Neural crest cell (in vitro differentiated cells): Measurements from ENCODE around the gene AKAP6. TPM values are rescaled to one million over a fixed set of nuclear protein-coding genes. Genes with fewer than 3 reads are reported as not detected.

ENCODE experiments used
- DNase-seq: peaks from one replicate; pipeline ENCODE4 v3.0.0; 2021; ENCODE audit warnings: low read depth, mixed read lengths, low spot score
- H3K27ac Mint-ChIP-seq: one replicate; pipeline ENCODE4 v1.8.0; 2021; ENCODE audit warnings: mild to moderate bottlenecking, mixed read lengths; ENCODE audit not compliant: unreplicated experiment
- H3K27me3 Mint-ChIP-seq: 2 replicates; pipeline ENCODE4 v1.8.0; 2021; ENCODE audit warnings: low read depth, mild to moderate bottlenecking, mixed read lengths
- H3K36me3 Mint-ChIP-seq: 2 replicates; pipeline ENCODE4 v1.8.0; 2021; ENCODE audit warnings: low read depth, mild to moderate bottlenecking, mixed read lengths
- H3K4me1 Mint-ChIP-seq: 2 replicates; pipeline ENCODE4 v1.8.0; 2021; ENCODE audit warnings: mixed read lengths
- H3K4me3 Mint-ChIP-seq: one replicate; pipeline ENCODE4 v1.8.0; 2021; ENCODE audit warnings: mild to moderate bottlenecking, mixed read lengths
- H3K9me3 Mint-ChIP-seq: 2 replicates; pipeline ENCODE4 v1.8.0; 2021; ENCODE audit warnings: mixed read lengths
- CTCF ChIP-seq: fragments of 200-600 bp; sonication (generic); conservative IDR thresholded peaks from 2 replicates; pipeline ENCODE4 v1.5.0; 2021; ENCODE audit warnings: antibody characterized with exemption, mild to moderate bottlenecking
- total RNA-seq: library from RNA; stranded (reverse); gene quantifications from 2 replicates; pipeline ENCODE4 v1.2.1, GENCODE V29; 2021

AKAP6 gene
- total RNA-seq, 1 donor from 2014 or later: 9.4 TPM

- Mint-ChIP-seq H3K27me3 (no peaks in the 10 kb centered on the region), H3K4me3 (no peak overlapping the region), H3K4me1 (peaks cover 8% of the 10 kb centered on the region), H3K27ac (no peak overlapping the region), H3K9me3 (peaks cover 2% of the 10 kb centered on the region), H3K36me3 (no peaks in the 10 kb centered on the region)
- no peak for TF ChIP-seq CTCF
- DNase-seq: no peak
Observed at GRCh38 chr14:32681598-32681997, 352.5 kb downstream of the AKAP6 start.

- DNase-seq: no peak
- Mint-ChIP-seq H3K4me3 (no peak overlapping the region), H3K27ac (no peak overlapping the region), H3K4me1 (peaks cover 8% of the 10 kb centered on the region), H3K27me3 (no peaks in the 10 kb centered on the region), H3K36me3 (no peaks in the 10 kb centered on the region), H3K9me3 (peaks cover 2% of the 10 kb centered on the region)
- no peak for TF ChIP-seq CTCF
Observed at GRCh38 chr14:32682214-32682613, 353.1 kb downstream of the AKAP6 start.

GRCh38 chr14:32683679-32684078, 354.6 kb downstream of the AKAP6 start:
- no peaks in the 10 kb centered on the region for H3K36me3 Mint-ChIP-seq
- no peak for TF ChIP-seq CTCF
- peaks cover 2% of the 10 kb centered on the region for H3K9me3 Mint-ChIP-seq
- DNase-seq: no peak
- H3K4me1 Mint-ChIP-seq: peaks cover 8% of the 10 kb centered on the region
- H3K4me3 Mint-ChIP-seq: no peak overlapping the region
- H3K27ac Mint-ChIP-seq: no peak overlapping the region
- H3K27me3 Mint-ChIP-seq: no peaks in the 10 kb centered on the region

- H3K4me3 Mint-ChIP-seq: no peak overlapping the region
- DNase-seq: no peak
- no peak overlapping the region for H3K27ac Mint-ChIP-seq
- peaks cover 5% of the 10 kb centered on the region for H3K9me3 Mint-ChIP-seq
- H3K4me1 Mint-ChIP-seq: peaks cover 12% of the 10 kb centered on the region
- TF ChIP-seq CTCF: no peak
- H3K27me3 Mint-ChIP-seq: no peaks in the 10 kb centered on the region
- H3K36me3 Mint-ChIP-seq: no peaks in the 10 kb centered on the region
Observed at GRCh38 chr14:32688941-32689340, 359.8 kb downstream of the AKAP6 start.

- no peaks in the 10 kb centered on the region for H3K36me3 Mint-ChIP-seq
- DNase-seq: no peak
- H3K4me1 Mint-ChIP-seq: peaks cover 16% of the 10 kb centered on the region
- no peaks in the 10 kb centered on the region for H3K27me3 Mint-ChIP-seq
- H3K4me3 Mint-ChIP-seq: no peak overlapping the region
- H3K9me3 Mint-ChIP-seq: peaks cover 2% of the 10 kb centered on the region
- no peak for TF ChIP-seq CTCF
- no peak overlapping the region for H3K27ac Mint-ChIP-seq
Observed at GRCh38 chr14:32692441-32692840, 363.3 kb downstream of the AKAP6 start.

- Mint-ChIP-seq H3K4me3 (no peak overlapping the region), H3K27ac (no peak overlapping the region), H3K4me1 (peaks cover 16% of the 10 kb centered on the region), H3K27me3 (no peaks in the 10 kb centered on the region), H3K36me3 (no peaks in the 10 kb centered on the region), H3K9me3 (peaks cover 2% of the 10 kb centered on the region)
- no peak for TF ChIP-seq CTCF
- no peak for DNase-seq
Observed at GRCh38 chr14:32693114-32693513, 364.0 kb downstream of the AKAP6 start.
